Heart left ventricle (tissue), 16 donors: ENCODE measurements around the gene CALCOCO1. TPM values are rescaled to one million over a fixed set of nuclear protein-coding genes. Genes with fewer than 3 reads are reported as not detected.
A peak's percentile ranks its signal among the peaks of the same experiment; 100 is the strongest.

Experiments
- ATAC-seq, 4 donors: fragments of 200-7000 bp; cut with Tn5 transposase; one replicate each; pipeline ENCODE4 v1.9.1; 2020 to 2022; ENCODE audit warnings: moderate library complexity in 4 of 4, mild to moderate bottlenecking in 3 of 4, moderate number of reproducible peaks in 1 of 4
- DNase-seq, 5 donors: peaks; one replicate each; pipeline ENCODE4 v3.0.0-alpha.2; 2020
- H3K27ac ChIP-seq, 12 donors: fragments of 200-600 bp; sonication (generic) in 4 of 12; one replicate each; pipeline versions ENCODE4 v1.5.0 to v1.8.0; 2016 to 2022; ENCODE audit warnings: mild to moderate bottlenecking in 2 of 12
- H3K27me3 ChIP-seq, 9 donors: fragments of 200-600 bp; sonication (generic) in 2 of 9; one replicate each; pipeline versions ENCODE4 v1.5.1 to v1.8.0; 2016 to 2022; ENCODE audit warnings: mild to moderate bottlenecking in 3 of 9
- H3K36me3 ChIP-seq, 9 donors: fragments of 200-600 bp; sonication (generic) in 2 of 9; one replicate each; pipeline versions ENCODE4 v1.5.0 to v1.8.0; 2018 to 2022; ENCODE audit warnings: mild to moderate bottlenecking in 2 of 9
- H3K4me1 ChIP-seq, 12 donors: fragments of 200-600 bp; sonication (generic) in 4 of 12; one replicate each; pipeline versions ENCODE4 v1.5.0 to v1.8.0; 2016 to 2022; ENCODE audit warnings: mild to moderate bottlenecking in 3 of 12
- H3K4me3 ChIP-seq, 12 donors: fragments of 200-600 bp; sonication (generic) in 4 of 12; one replicate each; pipeline versions ENCODE4 v1.5.0 to v1.8.0; 2017 to 2022; ENCODE audit warnings: mild to moderate bottlenecking in 9 of 12, moderate library complexity in 4 of 12
- H3K9me3 ChIP-seq, 12 donors: fragments of 200-600 bp; sonication (generic) in 4 of 12; one replicate each; pipeline versions ENCODE4 v1.5.0 to v1.8.0; 2016 to 2022; ENCODE audit warnings: mild to moderate bottlenecking in 1 of 12
- POLR2A ChIP-seq, 2 donors: fragments of 450-650 bp; IDR thresholded peaks; one replicate each; pipeline ENCODE4 v1.6.1; 2017; ENCODE audit warnings: antibody characterized with exemption in 2 of 2, mild to moderate bottlenecking in 2 of 2, moderate library complexity in 2 of 2
- WGBS, 4 donors: extraction: QIAGEN DNeasy Blood & Tissue Kit in 2 of 4; methylation state at CpG; one replicate each; pipeline versions ENCODE4 v1.1.5 to v1.1.7; 2013 to 2018; 5-methylcytosine and 5-hydroxymethylcytosine counted together
- intact Hi-C, 10 donors: fragments of 100-400 bp; cut with DNase I; formaldehyde crosslinking; loops; one replicate each; pipeline versions ENCODE4 v1.11.1 to v1.14.2; 2022
- polyA plus RNA-seq, 2 donors: library from polyadenylated mRNA; stranded (reverse); fragments of 200-250 nt; gene quantifications; one replicate each; pipeline ENCODE4 v1.2.3, GENCODE V29; 2013
- total RNA-seq, 9 donors: library from RNA; depleted of rRNA in 2 of 9; stranded (reverse); fragments of >200 nt in 2 of 9; fragmentation: NEBNext Ultra II Directional in 3 of 9; extraction: Animal tissue kit (Norgen Biotek cat#: 25700) in 3 of 9; gene quantifications; one replicate each; pipeline versions ENCODE4 v1.1.0 to v1.2.4, GENCODE V29; 2016 to 2023
- TF ChIP-seq, protein P1 (sequence below), 12 donors: fragments of 200-600 bp; sonication (generic) in 4 of 12; IDR thresholded peaks; one replicate each; pipeline versions ENCODE4 v1.5.0 to v1.8.0; 2018 to 2022; ENCODE audit warnings: antibody characterized with exemption in 12 of 12, mild to moderate bottlenecking in 5 of 12
- donor health status: ischemic (EF 13 %, LVEDD 7.1; RV severe dilation, severe dysfunction).
- donor health status: healthy with polysubstance abuse.
- donor health status: DM: no; HTN: yes; CAD: no.
- donor health status: DM: no; HTN: no; CAD: no.
- donor health status: ischemic (EF 25% LVEDD 6.9; RV normal size, moderate dysfunction).
- donor health status: ischemic (EF 25% LVEDD 5.7; RV mildly dilated, moderate dysfunction).
- donor health status: healthy.
- donor health status: DM: yes; HTN: yes; CAD: no.
- donor health status: ischemic (EF 35%, LVEDD 5.7; RV mildly dilated, moderate dysfunction).
- donor health status: nonischemic (EF 11% LVEDD 7.7; RV severe dilation, severe dysfunction).
- donor health status: DM: yes; HTN: yes; CAD: no.
- donor health status: PGD.
- donor health status: ischemic (EF 29% LVEDD 5.4; RV normal size, mild dysfunction).
- donor health status: nonischemic (EF 23%, LVEDD 6.1; RV moderate dilation, normal function).

The CALCOCO1 gene
- total and polyA plus RNA-seq, 11 donors, result 86.7 to 352 (median 197) TPM

DNA sequence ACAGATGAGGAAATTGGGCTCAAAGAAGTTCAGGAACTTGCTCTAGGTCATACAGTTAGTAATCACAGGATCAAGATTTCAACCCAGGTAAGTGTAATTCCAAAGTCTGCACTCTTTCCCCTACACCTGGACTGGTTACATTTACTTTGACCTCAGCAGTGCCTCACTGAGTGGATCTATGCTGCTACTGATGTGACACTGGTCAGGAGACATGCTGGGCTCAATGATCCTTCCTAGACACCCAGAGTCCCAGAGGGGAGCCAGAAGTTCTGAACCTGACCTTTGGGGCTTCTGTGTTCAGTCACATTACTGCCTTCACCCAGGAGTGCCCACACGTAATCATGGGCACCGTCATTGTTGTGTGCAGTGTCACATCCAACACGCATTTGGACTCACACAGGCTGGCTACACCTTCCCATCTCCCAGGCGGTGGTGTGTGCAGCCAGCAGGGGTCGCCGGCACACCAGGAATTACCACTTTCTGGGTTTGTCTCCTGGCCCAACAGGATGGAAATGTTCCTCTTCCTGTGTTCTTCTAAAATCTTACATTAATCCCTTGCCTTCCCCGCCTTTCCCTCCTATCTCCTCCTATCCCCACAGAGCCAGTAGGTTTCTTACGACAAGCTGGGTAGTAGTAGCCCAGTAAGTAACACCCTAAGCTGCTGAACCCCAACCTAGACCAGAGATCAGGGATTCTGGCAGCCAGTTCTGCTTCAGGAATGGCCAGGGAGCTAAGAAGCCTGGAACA lies 25.6 kb downstream of the CALCOCO1 start:
- Histone ChIP-seq H3K27ac (no peak overlapping the region), H3K4me1 (peaks cover 0 to 5% (median 0%) of the 10 kb centered on the region in 12 donors), H3K9me3 (no peaks in the 10 kb centered on the region), H3K27me3 (peaks cover 9 to 71% (median 21%) of the 10 kb centered on the region in 9 donors), H3K36me3 (no peaks in the 10 kb centered on the region), H3K4me3 (no peak overlapping the region)
- DNase-seq (peak; percentile 75 to 87 (median 80)), ATAC-seq (peak; percentile 86 to 96 (median 92))
- intact Hi-C loops, result loop anchor here (1.0 to 2.0 kb wide), 4 partner anchors 41 to 45 kb away; no protein-coding TSS in a partner anchor
- 1 to 3% (median 2%) methylated on average over 8 of the region's 8 CpGs for WGBS, 4 donors
- TF ChIP-seq POLR2A (IDR thresholded peaks at IDR 0.05), result no peak
- TF ChIP-seq, protein P1, sequence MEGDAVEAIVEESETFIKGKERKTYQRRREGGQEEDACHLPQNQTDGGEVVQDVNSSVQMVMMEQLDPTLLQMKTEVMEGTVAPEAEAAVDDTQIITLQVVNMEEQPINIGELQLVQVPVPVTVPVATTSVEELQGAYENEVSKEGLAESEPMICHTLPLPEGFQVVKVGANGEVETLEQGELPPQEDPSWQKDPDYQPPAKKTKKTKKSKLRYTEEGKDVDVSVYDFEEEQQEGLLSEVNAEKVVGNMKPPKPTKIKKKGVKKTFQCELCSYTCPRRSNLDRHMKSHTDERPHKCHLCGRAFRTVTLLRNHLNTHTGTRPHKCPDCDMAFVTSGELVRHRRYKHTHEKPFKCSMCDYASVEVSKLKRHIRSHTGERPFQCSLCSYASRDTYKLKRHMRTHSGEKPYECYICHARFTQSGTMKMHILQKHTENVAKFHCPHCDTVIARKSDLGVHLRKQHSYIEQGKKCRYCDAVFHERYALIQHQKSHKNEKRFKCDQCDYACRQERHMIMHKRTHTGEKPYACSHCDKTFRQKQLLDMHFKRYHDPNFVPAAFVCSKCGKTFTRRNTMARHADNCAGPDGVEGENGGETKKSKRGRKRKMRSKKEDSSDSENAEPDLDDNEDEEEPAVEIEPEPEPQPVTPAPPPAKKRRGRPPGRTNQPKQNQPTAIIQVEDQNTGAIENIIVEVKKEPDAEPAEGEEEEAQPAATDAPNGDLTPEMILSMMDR (IDR thresholded peaks at IDR 0.05), result peak; percentile 81 to 96 (median 92)

DNA sequence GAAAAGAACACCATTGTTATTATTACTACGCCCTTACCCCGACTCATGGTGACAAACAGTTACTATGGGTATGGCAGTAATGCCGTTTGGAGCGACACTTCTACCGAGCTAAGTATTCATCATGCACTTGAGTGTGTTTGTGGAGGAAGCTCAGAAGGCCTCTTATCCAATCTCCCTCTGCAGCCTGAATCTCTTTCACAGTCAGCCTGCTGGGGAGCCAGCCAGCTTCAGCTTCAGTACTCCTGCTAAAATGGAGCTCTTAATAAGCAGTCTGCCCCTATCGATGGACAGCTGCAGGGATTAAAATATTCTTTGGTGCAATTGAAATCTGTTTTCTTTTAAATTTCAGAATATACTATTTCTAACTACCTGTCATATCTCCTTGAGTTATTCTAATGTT lies 26.7 kb downstream of the CALCOCO1 start:
- H3K27me3 ChIP-seq, result peaks cover 11 to 78% (median 31%) of the 10 kb centered on the region in 9 donors
- H3K9me3 ChIP-seq, result no peaks in the 10 kb centered on the region
- no peaks in the 10 kb centered on the region for H3K36me3 ChIP-seq
- intact Hi-C loops, result loop anchor here in 1 of 10 donors (2.0 kb wide), 1 partner anchor 44 kb away; no protein-coding TSS in a partner anchor
- ATAC-seq, result no peak
- peaks cover 0 to 16% (median 5%) of the 10 kb centered on the region in 12 donors for H3K4me1 ChIP-seq
- 49 to 68% (median 55%) methylated on average over 6 of the region's 6 CpGs for WGBS, 4 donors
- TF ChIP-seq POLR2A (IDR thresholded peaks at IDR 0.05), result no peak
- TF ChIP-seq, protein P1 (IDR thresholded peaks at IDR 0.05), result no peak
- DNase-seq, result no peak
- no peak overlapping the region for H3K4me3 ChIP-seq
- H3K27ac ChIP-seq, result no peak overlapping the region

DNA sequence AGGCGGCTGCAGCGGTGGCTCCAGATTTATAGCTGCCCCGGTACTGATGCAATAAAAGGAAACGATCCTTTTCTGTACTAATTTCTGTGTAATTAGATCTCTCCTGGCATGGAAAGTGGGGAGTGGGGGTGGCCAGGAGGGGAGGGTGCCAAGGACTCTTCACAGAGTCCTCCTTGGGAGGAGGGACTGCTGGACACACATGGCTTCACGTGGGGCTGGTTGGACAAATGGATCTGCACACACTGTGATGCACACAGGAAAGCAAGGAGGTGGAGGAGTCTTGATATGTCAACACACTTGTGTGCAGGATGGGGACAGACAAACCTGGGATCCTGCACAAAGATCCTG lies 27.6 kb downstream of the CALCOCO1 start:
- H3K36me3 ChIP-seq, result no peaks in the 10 kb centered on the region
- no peak for ATAC-seq
- WGBS, 4 donors, result 64 to 76% (median 70%) methylated on average over 5 of the region's 5 CpGs
- intact Hi-C loops, result loop anchor here in 1 of 10 donors (2.0 kb wide), 1 partner anchor 45 kb away; no protein-coding TSS in a partner anchor
- peaks cover 0 to 23% (median 14%) of the 10 kb centered on the region in 12 donors for H3K4me1 ChIP-seq
- no peaks in the 10 kb centered on the region for H3K9me3 ChIP-seq
- no peak overlapping the region for H3K27ac ChIP-seq
- no peak for DNase-seq
- TF ChIP-seq POLR2A (IDR thresholded peaks at IDR 0.05), result no peak
- TF ChIP-seq, protein P1 (IDR thresholded peaks at IDR 0.05), result no peak
- peaks cover 16 to 87% (median 41%) of the 10 kb centered on the region in 9 donors for H3K27me3 ChIP-seq
- H3K4me3 ChIP-seq, result no peak overlapping the region

DNA sequence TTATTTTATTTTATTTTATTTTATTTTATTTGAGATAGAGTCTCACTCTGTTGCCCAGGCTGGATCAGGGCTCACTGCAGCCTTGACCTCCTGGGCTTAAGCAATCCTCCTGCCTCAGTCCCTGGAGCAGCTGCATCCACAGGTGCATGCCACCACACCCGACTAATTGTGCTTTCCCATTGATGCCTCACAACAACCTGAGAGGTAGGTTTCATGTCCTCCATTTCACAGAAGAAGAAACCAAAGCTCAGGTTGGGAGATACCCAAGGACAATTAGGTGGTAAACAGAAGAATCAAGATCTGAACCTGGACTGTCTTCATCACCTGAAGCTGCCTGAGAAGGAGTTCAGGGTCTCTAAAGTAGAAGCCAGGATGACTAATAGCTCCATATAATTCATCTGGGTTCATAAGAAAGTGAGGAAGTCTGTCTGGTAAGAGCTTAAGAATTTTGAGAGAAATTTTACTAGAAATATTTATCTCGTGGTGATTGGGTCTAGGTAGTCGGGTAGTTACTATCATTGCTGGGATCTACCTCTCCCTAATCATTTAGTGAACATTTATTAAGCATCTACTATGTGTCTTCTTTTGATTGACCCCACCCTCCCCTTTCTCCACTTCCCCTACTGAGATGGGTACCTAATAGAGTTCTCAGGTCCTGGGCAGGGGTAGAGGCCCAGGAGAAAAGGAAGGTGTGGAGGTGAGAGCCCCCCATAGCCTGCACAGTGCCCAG lies 28.1 kb downstream of the CALCOCO1 start:
- intact Hi-C loops, result no loop called here
- H3K4me3 ChIP-seq, result no peak overlapping the region
- ATAC-seq, result no peak
- TF ChIP-seq POLR2A (IDR thresholded peaks at IDR 0.05), result no peak
- H3K27me3 ChIP-seq, result peaks cover 17 to 87% (median 45%) of the 10 kb centered on the region in 9 donors
- no peak for DNase-seq
- H3K27ac ChIP-seq, result no peak overlapping the region
- H3K4me1 ChIP-seq, result peaks cover 0 to 23% (median 14%) of the 10 kb centered on the region in 12 donors
- no peaks in the 10 kb centered on the region for H3K36me3 ChIP-seq
- WGBS, 4 donors, result 61 to 64% (median 62%) methylated on average over 3 of the region's 3 CpGs
- H3K9me3 ChIP-seq, result no peaks in the 10 kb centered on the region
